IPS DF 6.9 (cell line): ENCODE measurements around the gene KCNMB2.
"Not testable (repeated sequence)": the region's sequence is repeated elsewhere in the genome, so short reads cannot be mapped to it uniquely, and the experiment has no call there.

Source experiments
- DNase-seq: peaks from one replicate; pipeline ENCODE4 v3.0.0-alpha.2; 2013; ENCODE audit warnings: low read depth, low spot score
- H3K27ac ChIP-seq: one replicate; pipeline ENCODE4 v1.5.1; 2013; ENCODE audit warnings: low read length, control low read depth
- H3K27me3 ChIP-seq: 2 replicates; pipeline ENCODE4 v1.6.1; 2013; ENCODE audit warnings: mild to moderate bottlenecking, low read length; ENCODE audit not compliant: control insufficient read depth, insufficient read depth
- H3K36me3 ChIP-seq: 2 replicates; pipeline ENCODE4 v1.6.1; 2013; ENCODE audit warnings: low read length; ENCODE audit not compliant: control insufficient read depth, insufficient read depth
- H3K4me1 ChIP-seq: 2 replicates; pipeline ENCODE4 v1.6.1; 2013; ENCODE audit warnings: low read length; ENCODE audit not compliant: control insufficient read depth, insufficient read depth
- H3K4me3 ChIP-seq: 2 replicates; pipeline ENCODE4 v1.5.1; 2013; ENCODE audit warnings: mild to moderate bottlenecking, low read length
- H3K9me3 ChIP-seq: 2 replicates; pipeline ENCODE4 v1.6.1; 2013; ENCODE audit warnings: low read length, inconsistent platforms; ENCODE audit not compliant: control insufficient read depth, insufficient read depth
- WGBS: extraction: QIAGEN DNeasy Blood & Tissue Kit; methylation state at CpG from one replicate; pipeline ENCODE4 v1.1.7; 2013; ENCODE audit warnings: mixed read lengths, missing lambda C conversion rate; ENCODE audit not compliant: insufficient read length, insufficient coverage; 5-methylcytosine and 5-hydroxymethylcytosine counted together

The KCNMB2 gene

DNA sequence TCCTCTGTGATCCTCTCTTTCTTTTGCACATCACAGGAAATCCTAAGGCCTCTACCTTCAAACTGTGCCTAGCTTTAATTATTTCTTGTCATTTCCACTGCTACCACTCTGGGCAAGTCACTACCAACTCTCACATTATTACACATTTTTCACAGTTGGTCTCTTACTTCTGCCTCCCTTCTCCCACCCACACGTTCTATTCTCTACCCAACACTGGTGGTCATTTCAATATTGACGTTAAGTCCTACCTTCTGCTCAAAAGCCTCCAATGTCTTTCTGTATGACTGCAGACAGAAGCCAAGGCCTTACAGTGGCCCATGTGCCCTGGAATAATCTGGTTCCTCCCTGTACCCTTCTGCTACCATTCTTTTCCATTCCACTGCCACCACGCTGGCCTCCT, 3.9 kb downstream of the KCNMB2 start:
- WGBS: no CpG with 5 or more reads among the region's 3 CpGs
- no peak overlapping the region for H3K4me3 ChIP-seq
- no peak for DNase-seq
- H3K4me1 ChIP-seq: no peaks in the 10 kb centered on the region; the same call in 1 of the 2 replicates
- no peaks in the 10 kb centered on the region for H3K36me3 ChIP-seq
- no peak overlapping the region for H3K27ac ChIP-seq
- no peaks in the 10 kb centered on the region for H3K27me3 ChIP-seq
- no peaks in the 10 kb centered on the region for H3K9me3 ChIP-seq

DNA sequence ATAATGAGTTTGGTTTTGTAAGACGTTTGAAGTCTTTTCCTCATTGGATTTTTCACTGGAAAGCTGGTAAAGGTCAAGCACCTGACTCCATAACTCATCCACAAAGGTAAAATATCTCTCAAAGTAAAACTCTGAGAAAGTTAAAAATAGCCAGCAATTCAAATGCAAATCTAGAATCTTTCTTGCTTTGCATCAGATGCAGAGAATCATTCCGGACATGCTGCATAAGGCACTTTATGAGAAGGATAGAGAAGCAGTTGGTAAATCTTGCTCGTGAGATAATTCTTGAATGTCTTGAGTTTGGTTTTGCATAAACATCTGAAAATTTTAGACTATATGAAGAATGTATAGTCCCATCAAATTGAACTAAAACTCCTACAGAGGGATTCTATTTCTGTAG, 9.1 kb downstream of the KCNMB2 start:
- DNase-seq: no peak
- no CpG with 5 or more reads among the region's 3 CpGs for WGBS
- H3K4me1 ChIP-seq: no peaks in the 10 kb centered on the region
- no peak overlapping the region for H3K27ac ChIP-seq
- no peaks in the 10 kb centered on the region for H3K9me3 ChIP-seq
- no peaks in the 10 kb centered on the region for H3K27me3 ChIP-seq
- no peaks in the 10 kb centered on the region for H3K36me3 ChIP-seq
- no peak overlapping the region for H3K4me3 ChIP-seq

DNA sequence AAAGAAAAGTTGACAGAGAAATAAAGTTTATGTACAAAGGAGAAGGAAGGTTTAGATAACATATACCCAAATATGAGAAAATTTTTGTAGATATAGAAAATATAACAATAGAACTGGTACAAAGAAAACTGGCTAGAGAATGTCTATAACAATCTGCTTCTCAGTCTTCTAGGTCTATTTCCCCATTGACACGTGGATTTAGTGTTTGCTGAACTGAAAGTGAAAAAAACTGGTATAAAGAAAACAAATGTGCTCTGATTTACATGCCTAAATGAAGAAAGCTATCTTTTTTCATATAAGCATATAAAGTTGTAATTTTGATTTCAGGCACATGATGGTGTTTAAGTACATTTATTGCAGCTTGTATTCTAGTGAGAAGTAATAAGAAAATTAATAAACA, 9.8 kb downstream of the KCNMB2 start:
- DNase-seq: no peak

DNA sequence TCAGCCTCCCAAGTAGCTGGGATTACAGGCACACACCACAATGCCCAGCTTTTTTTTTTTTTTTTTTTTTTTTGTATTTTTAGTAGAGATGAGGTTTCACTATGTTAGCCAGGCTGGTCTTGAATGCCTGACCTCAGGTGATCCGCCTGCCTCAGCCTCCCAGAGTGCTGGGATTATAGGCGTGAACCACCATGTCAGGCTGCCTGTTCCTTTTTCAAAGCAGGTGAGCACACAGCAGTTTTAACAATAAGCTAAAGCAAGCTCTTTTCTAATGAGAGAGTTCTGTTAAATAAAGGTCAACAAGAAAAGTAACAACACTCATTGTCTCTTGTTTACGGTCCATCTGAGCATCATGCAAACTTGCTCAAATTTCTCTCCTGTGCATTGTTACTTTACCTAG, 13.2 kb downstream of the KCNMB2 start:
- H3K4me1 ChIP-seq, H3K27me3 ChIP-seq, H3K4me3 ChIP-seq, H3K36me3 ChIP-seq, H3K9me3 ChIP-seq, DNase-seq, H3K27ac ChIP-seq: not testable (repeated sequence)
- WGBS: no CpG with 5 or more reads among the region's 3 CpGs

More for the DNA sequence above, 9.8 kb downstream of the KCNMB2 start:
- H3K27ac ChIP-seq: no peak overlapping the region
- no peaks in the 10 kb centered on the region for H3K9me3 ChIP-seq
- H3K27me3 ChIP-seq: no peaks in the 10 kb centered on the region
- no CpG with 5 or more reads among the region's 1 CpG for WGBS
- H3K4me1 ChIP-seq: no peaks in the 10 kb centered on the region
- H3K4me3 ChIP-seq: no peak overlapping the region
- no peaks in the 10 kb centered on the region for H3K36me3 ChIP-seq

DNA sequence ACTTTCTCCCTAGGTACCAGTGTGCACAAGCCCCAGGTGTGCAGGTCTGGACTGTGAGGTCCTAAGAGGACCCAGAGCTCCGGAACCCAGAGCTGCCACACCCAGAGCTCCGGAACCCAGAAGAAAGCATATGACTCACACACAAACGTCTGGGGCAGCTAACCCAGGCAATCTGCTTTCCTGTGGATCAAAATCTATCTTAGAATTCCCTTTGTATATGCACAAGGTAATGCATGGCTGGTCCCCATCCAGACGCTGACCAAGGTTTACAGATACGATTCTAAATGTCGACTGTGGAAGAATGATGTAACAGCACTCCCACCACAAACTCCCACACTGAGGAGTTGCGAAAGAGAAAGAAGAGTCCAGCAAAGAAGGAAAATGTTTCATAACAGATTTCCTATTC, 15.7 kb downstream of the KCNMB2 start:
- Histone ChIP-seq H3K4me1 (no peaks in the 10 kb centered on the region), H3K27me3 (no peaks in the 10 kb centered on the region), H3K36me3 (no peaks in the 10 kb centered on the region), H3K27ac (no peak overlapping the region), H3K4me3 (no peak overlapping the region), H3K9me3 (no peaks in the 10 kb centered on the region)
- DNase-seq: no peak
- WGBS: no CpG with 5 or more reads among the region's 7 CpGs

DNA sequence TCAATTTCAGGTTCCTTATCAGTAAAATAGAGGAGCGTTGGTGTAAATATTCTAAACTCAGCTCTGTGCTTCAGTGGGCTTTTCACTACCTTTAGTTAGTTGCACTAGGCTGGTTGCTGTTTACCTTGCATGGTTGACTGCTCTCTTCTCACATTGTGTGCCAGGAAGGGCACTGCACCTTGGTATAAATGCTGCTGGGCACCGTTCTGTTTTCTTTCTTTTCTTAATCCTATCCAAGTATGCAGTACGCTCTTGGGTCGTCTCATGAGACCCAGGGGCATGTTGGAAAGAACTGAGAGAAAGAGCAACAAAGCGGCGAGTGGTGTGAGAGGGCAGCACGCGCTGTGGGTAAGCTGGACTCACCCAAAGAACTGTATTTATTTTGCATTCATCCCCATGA, 22.4 kb downstream of the KCNMB2 start:
- no peak for DNase-seq

DNA sequence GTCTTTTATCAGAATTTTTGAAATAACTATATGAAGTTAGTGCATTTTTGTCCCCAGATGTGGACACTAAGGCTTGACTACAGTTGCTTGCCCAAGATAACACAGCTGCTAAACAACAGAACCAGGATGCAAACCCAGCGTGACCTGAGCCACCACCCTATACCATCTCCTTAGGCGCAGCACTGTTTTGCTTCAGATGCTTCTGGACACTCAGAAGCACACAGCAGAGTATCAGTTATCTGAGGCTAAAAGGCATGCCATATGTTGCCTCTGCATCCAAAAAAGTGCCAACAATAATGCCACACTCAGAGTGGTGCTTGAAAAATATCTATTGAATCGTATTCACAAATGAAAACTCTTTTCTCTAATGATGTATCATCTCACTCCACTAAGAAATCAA, 24.5 kb downstream of the KCNMB2 start:
- Histone ChIP-seq H3K4me1 (no peaks in the 10 kb centered on the region), H3K27ac (no peak overlapping the region)

More for the DNA sequence above, 22.4 kb downstream of the KCNMB2 start:
- Histone ChIP-seq H3K4me1 (no peaks in the 10 kb centered on the region), H3K27ac (no peak overlapping the region), H3K4me3 (no peak overlapping the region), H3K27me3 (no peaks in the 10 kb centered on the region), H3K36me3 (no peaks in the 10 kb centered on the region), H3K9me3 (no peaks in the 10 kb centered on the region)
- WGBS: no CpG with 5 or more reads among the region's 8 CpGs

DNA sequence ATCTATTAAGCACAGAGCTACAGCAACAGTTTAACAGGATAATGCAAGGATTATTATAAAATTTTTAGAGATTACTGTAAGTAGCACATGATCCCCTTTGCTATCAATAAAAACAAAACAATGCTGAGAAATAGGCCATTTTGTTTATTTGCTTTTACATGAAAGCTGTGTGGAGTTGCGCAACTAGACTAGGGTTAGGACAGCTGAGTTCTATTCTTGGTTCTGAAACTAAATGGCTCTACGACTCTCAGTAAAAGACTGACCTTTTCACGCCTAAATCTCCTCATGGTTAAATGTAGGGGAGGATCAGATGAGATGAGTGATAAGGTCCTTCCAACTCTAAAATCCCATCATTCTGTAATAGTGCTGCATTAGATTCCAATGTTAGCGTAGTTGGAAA, 25.0 kb downstream of the KCNMB2 start:
- H3K36me3 ChIP-seq: no peaks in the 10 kb centered on the region
- H3K27me3 ChIP-seq: no peaks in the 10 kb centered on the region
- H3K4me1 ChIP-seq: no peaks in the 10 kb centered on the region
- no peaks in the 10 kb centered on the region for H3K9me3 ChIP-seq
- no peak overlapping the region for H3K4me3 ChIP-seq
- H3K27ac ChIP-seq: no peak overlapping the region
- WGBS: no CpG with 5 or more reads among the region's 4 CpGs
- no peak for DNase-seq

More for the DNA sequence above, 24.5 kb downstream of the KCNMB2 start:
- no CpG with 5 or more reads among the region's 3 CpGs for WGBS
- no peak overlapping the region for H3K4me3 ChIP-seq
- no peaks in the 10 kb centered on the region for H3K27me3 ChIP-seq
- DNase-seq: no peak
- H3K36me3 ChIP-seq: no peaks in the 10 kb centered on the region
- no peaks in the 10 kb centered on the region for H3K9me3 ChIP-seq

DNA sequence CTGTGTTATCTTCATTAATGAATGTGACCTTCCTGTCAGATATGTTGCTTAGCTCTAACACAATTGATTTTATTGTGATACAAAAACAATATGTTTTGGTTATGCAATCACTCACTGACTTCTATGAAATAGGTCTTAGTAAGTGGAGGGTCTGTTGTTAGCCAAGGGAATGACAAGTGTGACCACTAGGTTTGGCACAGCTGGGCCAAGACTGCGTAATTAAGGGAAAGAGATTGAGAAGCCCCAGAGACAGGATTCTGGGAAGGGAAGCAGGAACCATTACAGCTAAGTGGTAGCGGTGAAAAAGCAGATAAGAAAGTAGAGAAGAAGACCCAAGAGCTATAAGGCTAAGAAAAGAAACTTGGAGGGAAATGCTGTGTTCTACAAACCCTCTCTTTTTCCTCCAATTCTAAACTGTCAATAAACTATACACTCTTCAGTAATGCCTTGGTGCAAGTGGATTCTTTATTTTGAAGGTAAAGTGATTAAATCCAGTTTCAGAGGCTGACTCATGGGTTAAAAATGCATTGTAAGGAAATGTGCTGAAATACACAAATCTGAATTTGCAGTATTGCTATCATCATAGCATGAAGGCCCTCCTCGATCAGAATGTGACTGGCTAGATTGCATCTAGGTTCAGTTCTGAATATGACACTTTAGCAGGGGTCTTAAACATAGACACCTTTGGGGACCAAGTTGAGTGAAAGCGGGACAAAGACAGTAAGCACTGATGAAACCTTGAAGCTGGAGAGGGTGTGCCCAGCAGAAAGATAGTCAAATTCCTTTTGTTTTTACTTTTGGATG, 26.1 kb downstream of the KCNMB2 start:
- no peak for DNase-seq
- H3K27me3 ChIP-seq: no peaks in the 10 kb centered on the region
- H3K36me3 ChIP-seq: no peaks in the 10 kb centered on the region
- H3K9me3 ChIP-seq: no peaks in the 10 kb centered on the region
- no CpG with 5 or more reads among the region's 4 CpGs for WGBS
- H3K4me1 ChIP-seq: no peaks in the 10 kb centered on the region
- H3K4me3 ChIP-seq: no peak overlapping the region
- H3K27ac ChIP-seq: no peak overlapping the region

DNA sequence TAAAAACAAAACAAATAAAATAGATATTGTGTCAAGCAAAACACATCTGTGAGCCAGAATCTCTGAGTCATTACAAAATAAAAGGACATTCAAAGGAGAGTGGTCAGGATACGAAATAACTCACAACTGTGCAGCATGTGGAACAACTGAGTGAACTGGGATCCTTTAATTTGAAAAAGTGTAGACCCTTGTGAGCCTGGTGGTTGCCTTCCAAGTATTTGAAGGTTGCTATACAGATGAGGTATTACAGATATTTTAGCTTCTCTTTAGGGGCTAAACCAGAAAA, 26.7 kb downstream of the KCNMB2 start:
- H3K4me1 ChIP-seq: no peaks in the 10 kb centered on the region
- no peak overlapping the region for H3K27ac ChIP-seq
- DNase-seq: no peak
- no peaks in the 10 kb centered on the region for H3K27me3 ChIP-seq
- H3K4me3 ChIP-seq: no peak overlapping the region
- WGBS: no CpG with 5 or more reads among the region's 1 CpG
- no peaks in the 10 kb centered on the region for H3K9me3 ChIP-seq
- H3K36me3 ChIP-seq: no peaks in the 10 kb centered on the region

DNA sequence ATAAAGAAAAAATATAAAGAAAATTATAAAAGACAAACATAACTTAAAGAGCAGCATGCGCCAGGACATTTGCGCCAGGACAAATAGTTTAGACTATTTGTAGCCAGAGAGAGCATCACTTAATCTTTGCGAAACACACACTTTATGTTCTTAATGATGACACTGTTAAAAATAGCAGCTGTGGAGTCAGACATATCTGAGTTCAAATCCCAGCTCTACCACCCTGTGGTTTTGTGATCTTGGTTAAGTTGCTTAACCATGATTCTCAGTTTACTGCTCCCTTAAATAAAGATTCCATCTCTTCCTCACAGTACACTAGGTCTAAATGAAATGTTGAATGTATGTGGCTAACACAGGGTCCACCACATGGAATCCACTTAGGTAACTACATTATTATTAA, 31.4 kb downstream of the KCNMB2 start:
- no peaks in the 10 kb centered on the region for H3K4me1 ChIP-seq
- no peak for DNase-seq
- H3K36me3 ChIP-seq: no peaks in the 10 kb centered on the region
- H3K27me3 ChIP-seq: no peaks in the 10 kb centered on the region
- no CpG with 5 or more reads among the region's 3 CpGs for WGBS
- H3K4me3 ChIP-seq: no peak overlapping the region
- H3K27ac ChIP-seq: no peak overlapping the region
- no peaks in the 10 kb centered on the region for H3K9me3 ChIP-seq
